ENCODE data around the gene ZNF726.

- TF ChIP-seq CTCF (IDR thresholded peaks at IDR 0.05 in 4 of 5, conservative IDR thresholded peaks at IDR 0.05 in 1 of 5) (no peak), POLR2A (IDR thresholded peaks at IDR 0.05) (no peak)
Measured at GRCh38 chr19:23914402-23915286, at the start of gene ZNF726.

Data from gastrocnemius medialis (tissue), 4 donors.